ENCODE data around the gene HMSD.

Gene HMSD

GRCh38 chr18:63960891-63961290 is 11.8 kb downstream of the HMSD start:
- DNase-seq: no peak

DNA sequence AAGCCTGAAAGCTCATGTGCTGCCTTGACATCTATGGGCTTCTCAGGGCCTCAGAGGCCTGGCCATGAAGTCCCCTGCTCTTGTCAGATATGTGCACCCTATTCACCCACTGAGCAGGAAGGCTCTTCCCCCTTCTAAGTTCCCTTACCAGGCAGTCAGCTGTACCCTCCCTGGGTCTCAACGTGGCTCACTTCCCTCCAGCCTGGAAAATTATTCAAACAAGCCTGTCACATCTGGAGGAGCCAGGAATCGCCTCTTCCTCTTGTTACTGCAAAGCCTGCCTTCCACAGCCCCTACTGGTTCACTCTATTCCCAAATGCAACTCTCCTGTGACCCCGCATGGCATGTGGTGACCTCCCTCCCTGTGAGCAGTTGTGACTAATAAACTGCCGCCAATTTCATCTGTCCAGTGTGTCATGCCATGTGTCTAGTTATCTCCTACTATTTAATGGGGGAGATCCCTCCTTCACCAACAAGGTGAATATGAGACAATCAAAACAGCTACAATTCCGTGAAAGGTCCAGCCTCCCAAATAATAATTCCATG is 12.4 kb downstream of the HMSD start:
- no peak for DNase-seq

DNA sequence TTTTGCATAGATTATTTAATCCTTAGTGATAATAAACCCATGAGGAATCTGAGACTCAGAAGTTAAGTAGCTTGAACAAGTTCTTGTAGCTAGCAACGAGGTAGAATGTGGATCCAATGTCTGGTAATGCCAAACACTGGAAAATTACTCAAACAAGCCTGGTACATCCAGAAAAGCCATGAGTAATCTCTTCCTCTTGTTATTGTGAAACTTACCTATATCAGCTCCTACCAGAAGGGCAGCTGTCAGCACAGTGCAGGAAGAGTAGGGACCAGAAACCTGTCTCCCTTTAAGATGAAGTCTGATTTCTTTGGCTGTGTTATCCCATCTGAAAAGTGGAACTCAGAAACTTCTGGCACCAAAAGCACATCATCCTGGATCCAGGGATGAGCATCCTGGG is 13.0 kb downstream of the HMSD start:
- no peak for DNase-seq

DNA sequence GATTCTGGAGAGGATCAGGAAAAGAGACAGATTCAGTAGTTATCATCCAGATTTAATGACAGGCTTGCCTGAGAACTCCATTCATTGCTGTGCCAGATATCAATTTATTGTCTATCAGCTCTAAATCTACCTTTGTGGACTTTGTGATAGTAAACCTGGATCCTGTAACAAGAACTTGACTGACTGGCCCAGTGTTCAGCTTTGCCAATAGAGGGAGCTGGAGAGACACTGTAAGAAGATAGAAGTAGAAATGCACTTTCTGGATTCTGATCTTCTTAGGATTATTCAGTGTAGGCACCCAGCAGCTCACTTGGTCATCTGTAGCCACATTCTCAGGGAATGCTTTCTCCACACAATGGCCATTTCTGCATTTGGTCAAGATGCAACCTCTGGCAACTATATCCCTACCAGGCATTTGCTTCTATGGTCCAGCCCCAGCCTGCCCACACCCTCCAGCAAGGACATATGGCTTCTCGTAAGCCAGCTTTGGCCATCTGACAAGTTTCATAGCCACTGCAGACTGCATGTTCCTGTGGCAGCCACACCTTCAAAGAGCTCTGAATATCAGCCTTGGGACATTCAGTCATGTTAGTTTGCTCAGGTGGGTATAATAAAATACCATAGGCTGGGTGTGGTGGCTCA is 14.6 kb downstream of the HMSD start:
- DNase-seq: peak; percentile 90

DNA sequence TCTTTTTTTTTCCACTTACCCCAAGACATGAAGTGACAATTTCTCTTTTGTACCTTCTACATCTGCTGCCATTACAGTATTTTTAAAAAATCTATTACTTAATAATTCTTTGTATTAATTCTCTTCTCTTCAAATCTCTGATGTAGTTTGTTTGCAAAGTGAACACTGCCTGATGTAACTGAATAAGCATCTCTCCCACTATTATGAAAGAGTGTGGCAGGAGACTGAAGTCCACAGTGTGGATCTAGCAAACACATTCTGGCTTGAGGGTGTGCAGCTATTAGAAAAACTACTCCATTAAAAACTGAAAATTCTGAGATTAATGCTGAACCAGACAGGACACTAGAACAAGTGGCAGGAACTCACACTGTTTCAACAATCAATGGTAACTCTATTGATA is 15.8 kb downstream of the HMSD start:
- no peak for DNase-seq

- no peak for DNase-seq
These were observed 16.7 kb downstream of the HMSD start for GRCh38 chr18:63965716-63966330.

GRCh38 chr18:63969942-63970808 is 21.1 kb downstream of the HMSD start, which contains the start of gene SERPINB8:
SERPINB8 (plus strand) TSS chr18:63970081; CDS start chr18:63978309, 8,228 bp downstream.
- DNase-seq: peak; percentile 99

DNA sequence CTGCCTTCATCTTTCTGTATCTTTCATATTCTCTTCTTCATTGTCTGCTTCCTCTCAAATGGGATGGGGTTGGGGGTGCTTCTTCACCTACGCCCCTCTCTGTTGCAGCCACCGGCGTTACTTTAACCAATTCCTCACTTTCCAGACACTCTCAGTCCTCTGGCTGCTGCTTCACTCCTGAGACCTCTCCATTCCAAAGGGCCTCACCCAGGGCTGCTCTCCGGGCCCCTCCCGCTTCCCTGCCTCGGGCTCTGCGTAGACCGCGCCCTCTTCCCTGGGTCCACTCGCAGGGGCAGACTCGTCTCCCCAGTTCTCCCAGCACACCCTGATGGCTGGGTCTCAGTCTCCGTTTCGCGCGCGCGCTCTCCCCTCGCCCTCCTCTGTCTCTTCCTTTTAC is 21.7 kb downstream of the HMSD start:
- DNase-seq: peak; percentile 81

- no peak for DNase-seq
These were observed 22.4 kb downstream of the HMSD start for GRCh38 chr18:63971320-63972001.

- no peak for DNase-seq
These were observed 22.9 kb downstream of the HMSD start for GRCh38 chr18:63972002-63972376.

DNA sequence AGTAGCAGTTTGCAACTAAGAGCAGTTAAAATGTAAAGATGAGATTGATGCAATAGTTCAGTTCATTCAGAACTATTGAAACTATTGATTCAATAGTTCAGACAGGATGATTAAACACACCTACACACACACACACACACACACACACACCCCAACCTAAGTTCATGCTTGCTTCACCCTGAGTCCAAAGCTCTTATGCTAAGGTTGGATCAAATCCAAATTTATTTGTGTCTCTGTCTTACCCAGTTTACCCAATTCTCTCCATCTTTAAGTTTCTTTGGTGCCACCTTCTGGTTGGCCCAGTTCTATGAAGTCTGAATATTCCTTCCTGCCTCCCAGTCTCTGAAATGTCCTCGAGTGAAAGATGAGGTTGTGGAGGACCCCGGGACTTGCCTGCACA is 25.9 kb downstream of the HMSD start:
- peak; percentile 58 for DNase-seq

DNA sequence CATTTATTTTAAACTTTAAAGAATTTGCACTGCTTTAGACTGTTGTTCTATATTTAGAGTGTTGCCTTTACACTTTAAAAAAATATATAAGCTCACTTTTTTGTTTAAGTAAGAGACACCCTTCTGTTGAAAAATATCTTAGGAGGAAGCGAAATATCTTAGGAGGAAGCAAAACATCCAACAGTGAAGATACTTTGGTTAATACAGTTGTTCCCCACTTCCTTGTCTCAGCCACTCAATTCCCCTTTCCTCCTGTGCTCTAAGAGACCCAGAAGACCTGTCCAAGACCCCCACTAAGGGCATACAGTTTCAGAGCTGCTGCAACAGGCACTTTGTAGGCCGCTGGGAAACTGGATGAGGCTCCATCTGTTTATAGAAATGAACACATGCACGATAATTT is 26.5 kb downstream of the HMSD start:
- no peak for DNase-seq

DNA sequence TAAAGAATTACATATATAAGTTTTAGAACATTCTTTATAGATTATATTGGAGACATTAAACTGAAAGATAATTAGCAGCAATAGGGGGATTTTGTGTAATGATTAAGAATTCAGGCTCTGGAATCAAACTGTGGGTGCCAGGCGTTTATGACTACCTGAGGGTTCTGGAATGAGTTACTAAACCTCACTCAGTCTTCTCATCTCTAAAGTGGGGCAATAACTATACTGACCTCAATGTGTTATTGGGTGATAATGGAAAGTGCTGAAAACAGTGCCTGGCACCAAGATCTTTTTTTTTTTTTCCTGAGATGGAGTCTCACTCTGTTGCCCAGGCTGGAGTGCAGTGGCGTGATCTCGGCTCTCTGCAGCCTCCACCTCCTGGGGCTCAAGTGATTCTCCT is 27.9 kb downstream of the HMSD start:
- DNase-seq: no peak

GRCh38 chr18:63979409-63979920 is 30.4 kb downstream of the HMSD start:
- peak; percentile 89 for DNase-seq

- no peak for DNase-seq
These were observed 30.9 kb downstream of the HMSD start for GRCh38 chr18:63980027-63980426.

DNA sequence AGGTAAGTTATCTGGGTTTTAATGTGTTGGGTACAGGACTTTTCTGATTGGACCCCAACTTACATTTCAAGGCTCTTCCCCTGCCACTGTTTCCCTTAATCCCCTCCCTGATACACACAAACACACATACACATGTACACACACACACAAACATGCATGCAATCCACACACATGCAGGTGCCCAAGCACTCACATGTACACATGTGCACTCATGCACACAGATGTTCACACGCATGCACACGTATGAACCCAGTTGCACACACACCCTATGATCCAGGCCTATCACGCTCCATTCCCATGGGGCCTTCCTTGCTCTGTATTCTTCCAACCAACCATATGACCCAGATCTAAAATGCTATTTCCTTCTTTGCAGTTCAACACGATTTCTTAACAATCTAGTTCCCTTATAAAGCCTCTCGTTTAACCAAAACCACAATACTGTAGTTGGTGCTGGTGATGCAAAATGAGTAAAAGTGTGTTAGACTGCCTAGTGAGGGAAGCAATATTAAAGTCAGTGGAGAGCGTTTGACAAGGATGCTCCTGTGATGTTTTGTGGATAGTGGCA is 31.9 kb downstream of the HMSD start:
- DNase-seq: no peak

DNA sequence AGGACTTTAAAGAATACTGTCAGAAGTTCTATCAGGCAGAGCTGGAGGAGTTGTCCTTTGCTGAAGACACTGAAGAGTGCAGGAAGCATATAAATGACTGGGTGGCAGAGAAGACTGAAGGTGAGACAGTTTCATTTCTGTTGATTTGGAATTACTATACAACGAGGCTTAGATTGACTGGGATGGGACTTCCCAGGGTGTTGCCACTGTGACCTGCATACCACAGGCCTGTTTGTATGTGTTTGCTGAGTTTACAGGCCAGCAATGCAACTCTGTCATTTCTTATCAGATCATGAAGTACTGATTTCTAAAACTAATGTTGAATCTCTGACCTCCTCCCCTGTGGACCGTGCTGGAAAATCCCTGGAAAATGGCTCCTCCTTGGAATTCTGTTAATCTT is 32.6 kb downstream of the HMSD start:
- DNase-seq: no peak

- no peak for DNase-seq
These were observed 33.3 kb downstream of the HMSD start for GRCh38 chr18:63982361-63982760.

DNA sequence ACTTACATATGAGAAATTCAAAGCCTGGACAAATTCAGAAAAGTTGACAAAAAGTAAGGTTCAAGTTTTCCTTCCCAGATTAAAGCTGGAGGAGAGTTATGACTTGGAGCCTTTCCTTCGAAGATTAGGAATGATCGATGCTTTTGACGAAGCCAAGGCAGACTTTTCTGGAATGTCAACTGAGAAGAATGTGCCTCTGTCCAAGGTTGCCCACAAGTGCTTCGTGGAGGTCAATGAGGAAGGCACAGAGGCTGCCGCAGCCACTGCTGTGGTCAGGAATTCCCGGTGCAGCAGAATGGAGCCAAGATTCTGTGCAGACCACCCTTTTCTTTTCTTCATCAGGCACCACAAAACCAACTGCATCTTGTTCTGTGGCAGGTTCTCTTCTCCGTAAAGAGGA is 37.8 kb downstream of the HMSD start:
- no peak for DNase-seq

GRCh38 chr18:63987743-63988142 is 38.6 kb downstream of the HMSD start:
- DNase-seq: no peak

DNA sequence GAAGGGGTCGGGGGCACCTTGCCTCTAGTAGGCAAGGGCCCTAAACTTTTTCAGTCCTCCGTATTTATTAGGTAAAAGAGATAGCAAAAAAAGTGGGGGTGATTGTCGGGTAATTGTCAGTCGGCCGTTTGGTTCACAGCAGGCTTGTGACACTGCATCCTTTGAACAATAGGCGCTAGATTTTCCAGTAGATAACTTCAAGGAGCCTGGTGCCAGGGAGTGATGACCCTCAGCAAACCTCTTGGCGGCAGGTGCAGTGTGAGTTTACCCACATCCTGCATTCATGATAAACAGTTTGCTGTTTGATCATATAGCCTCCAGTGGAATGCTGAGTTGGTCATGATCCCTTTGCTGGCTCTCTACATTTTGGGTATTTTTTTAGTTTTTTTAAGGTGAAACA is 43.6 kb downstream of the HMSD start:
- DNase-seq: no peak

DNA sequence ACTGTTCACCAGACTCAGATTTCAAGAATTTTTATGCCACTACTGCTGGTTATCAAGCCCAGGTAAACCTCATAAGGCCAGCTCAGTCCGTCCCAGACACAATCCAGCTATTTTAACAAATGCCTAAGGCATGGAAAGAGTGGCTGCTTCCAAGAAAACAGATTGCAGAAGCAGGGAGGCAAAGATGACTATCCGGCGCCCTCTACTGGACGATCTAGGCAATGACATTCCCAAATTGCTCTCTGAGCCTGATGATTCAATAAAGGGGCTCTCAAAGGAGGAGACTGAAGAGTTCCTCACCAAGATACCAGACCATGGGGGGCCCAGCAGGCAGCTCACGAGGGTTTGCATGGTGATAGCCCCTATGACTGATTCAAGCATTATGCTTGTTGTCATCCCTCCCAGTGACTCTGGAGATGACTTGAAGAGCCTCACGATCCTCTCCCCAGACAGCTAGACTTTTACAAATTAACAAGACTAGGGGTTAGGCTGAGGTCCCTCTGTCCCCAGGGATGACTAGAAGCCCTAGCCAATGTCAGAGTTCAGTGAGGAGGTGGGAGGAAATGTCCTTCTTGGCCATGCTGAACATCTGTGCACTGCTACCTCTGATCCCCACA is 45.8 kb downstream of the HMSD start:
- DNase-seq: peak; percentile 76

Measured in DMS53 (cell line).